SK-N-SH treated with all-trans-retinoic acid at 6 μM for 48 hours (cell line): ENCODE measurements around the gene OR6C1.

Experiments
- ATAC-seq: fragments of 200-7000 bp; cut with Tn5 transposase; 3 replicates; pipeline ENCODE4 v1.9.1; 2020; ENCODE audit warnings: mild to moderate bottlenecking, moderate library complexity
- ARNTL ChIP-seq: fragments of 450-650 bp; formaldehyde crosslinking; IDR thresholded peaks from 2 replicates; pipeline ENCODE4 v1.5.0; 2020; ENCODE audit warnings: low read depth, mild to moderate bottlenecking, moderate library complexity, borderline replicate concordance
- BACH2 ChIP-seq: fragments of 250-450 bp; sonication (Bioruptor Pico); IDR thresholded peaks from 2 replicates; pipeline ENCODE4 v1.9.0; 2021; ENCODE audit warnings: mild to moderate bottlenecking, borderline replicate concordance
- CSDC2 ChIP-seq: fragments of 250-450 bp; sonication (Bioruptor Pico); IDR thresholded peaks from 2 replicates; pipeline ENCODE4 v1.5.0; 2020; ENCODE audit warnings: mild to moderate bottlenecking, moderate library complexity
- CSRNP3 ChIP-seq: fragments of 250-450 bp; sonication (Bioruptor Pico); IDR thresholded peaks from 2 replicates; pipeline ENCODE4 v1.5.1; 2021; ENCODE audit warnings: mild to moderate bottlenecking, moderate library complexity
- ESRRG ChIP-seq: fragments of 250-450 bp; sonication (Bioruptor Pico); IDR thresholded peaks from 2 replicates; pipeline ENCODE4 v1.6.1; 2021; ENCODE audit warnings: mild to moderate bottlenecking
- GLIS3 ChIP-seq: fragments of 250-450 bp; sonication (Bioruptor Pico); IDR thresholded peaks from 2 replicates; pipeline ENCODE4 v1.5.0; 2020; ENCODE audit warnings: mild to moderate bottlenecking, moderate library complexity
- ISL1 ChIP-seq: fragments of 250-450 bp; sonication (Bioruptor Pico); IDR thresholded peaks from 2 replicates; pipeline ENCODE4 v2.1.2; 2022; ENCODE audit warnings: mild to moderate bottlenecking, moderate library complexity
- OSR1 ChIP-seq: fragments of 250-450 bp; sonication (Bioruptor Pico); IDR thresholded peaks from 2 replicates; pipeline ENCODE4 v1.8.0; 2022; ENCODE audit warnings: moderate library complexity, mild to moderate bottlenecking, inconsistent platforms
- PATZ1 ChIP-seq: fragments of 250-450 bp; sonication (Bioruptor Pico); IDR thresholded peaks from 2 replicates; pipeline ENCODE4 v1.8.0; 2020; ENCODE audit warnings: mild to moderate bottlenecking, moderate library complexity, borderline replicate concordance
- PPARA ChIP-seq: fragments of 250-450 bp; sonication (Bioruptor Pico); IDR thresholded peaks from 2 replicates; pipeline ENCODE4 v1.5.0; 2020; ENCODE audit warnings: mild to moderate bottlenecking, borderline replicate concordance
- RARB ChIP-seq: fragments of 250-450 bp; sonication (Bioruptor Pico); IDR thresholded peaks from 2 replicates; pipeline ENCODE4 v1.8.0; 2021; ENCODE audit warnings: mild to moderate bottlenecking, moderate library complexity
- TOX ChIP-seq: fragments of 250-450 bp; sonication (Bioruptor Pico); IDR thresholded peaks from 2 replicates; pipeline ENCODE4 v1.8.0; 2021; ENCODE audit warnings: mild to moderate bottlenecking, moderate library complexity, borderline replicate concordance
- TSHZ2 ChIP-seq: fragments of 250-450 bp; sonication (Bioruptor Pico); IDR thresholded peaks from 2 replicates; pipeline ENCODE4 v1.5.0; 2020; ENCODE audit warnings: mild to moderate bottlenecking, moderate library complexity
- ZC3H10 ChIP-seq: fragments of 250-450 bp; sonication (Bioruptor Pico); IDR thresholded peaks from 2 replicates; pipeline ENCODE4 v1.5.1; 2021; ENCODE audit warnings: mild to moderate bottlenecking, moderate library complexity
- ZFP3 ChIP-seq: fragments of 250-450 bp; sonication (Bioruptor Pico); IDR thresholded peaks from 2 replicates; pipeline ENCODE4 v1.5.0; 2020; ENCODE audit warnings: mild to moderate bottlenecking, moderate library complexity
- ZNF565 ChIP-seq: fragments of 450-650 bp; formaldehyde crosslinking; conservative IDR thresholded peaks from 2 replicates; pipeline ENCODE4 v1.5.0; 2020; ENCODE audit warnings: low read depth, mild to moderate bottlenecking, moderate library complexity
- ZNF70 ChIP-seq: fragments of 450-650 bp; formaldehyde crosslinking; IDR thresholded peaks from 2 replicates; pipeline ENCODE4 v1.5.0; 2020; ENCODE audit warnings: mild to moderate bottlenecking, moderate library complexity
- ZNF8 ChIP-seq: fragments of 450-650 bp; formaldehyde crosslinking; IDR thresholded peaks from 2 replicates; pipeline ENCODE4 v1.5.0; 2020; ENCODE audit warnings: mild to moderate bottlenecking, moderate library complexity
- TF ChIP-seq, protein P1 (sequence below): fragments of 250-450 bp; sonication (Bioruptor Pico); IDR thresholded peaks from 2 replicates; pipeline ENCODE4 v1.8.0; 2021; ENCODE audit warnings: low read depth, mild to moderate bottlenecking, moderate library complexity, borderline replicate concordance
- TF ChIP-seq, protein P2 (sequence below): fragments of 250-450 bp; sonication (Bioruptor Pico); IDR thresholded peaks from 2 replicates; pipeline ENCODE4 v1.5.1; 2020; ENCODE audit warnings: low read depth, mild to moderate bottlenecking, moderate library complexity

OR6C1 gene

DNA sequence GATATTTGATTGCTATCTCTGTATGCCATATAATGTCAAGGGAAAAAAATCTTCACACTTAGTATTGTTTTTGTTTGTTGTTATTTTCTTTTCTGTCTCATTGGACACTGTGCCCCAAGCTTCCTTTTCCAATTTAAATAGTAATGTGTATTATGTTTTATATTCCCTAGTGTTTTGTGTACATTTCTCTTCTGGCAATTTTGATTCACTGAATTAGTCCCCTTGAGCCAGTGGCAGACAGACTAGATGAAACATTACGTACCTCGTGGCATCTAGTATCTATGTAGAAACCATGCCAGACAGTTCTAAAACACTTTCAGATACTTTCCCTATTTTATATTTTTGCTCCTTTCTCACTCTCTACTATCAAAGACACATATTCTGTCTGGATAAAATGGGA, at the start of gene OR6C1:
OR6C1 (plus strand) TSS at position 301 of the 400 bp plus-strand sequence. CDS start 6,257 bp downstream, outside the sequence.
- no peak for ATAC-seq
- TF ChIP-seq OSR1 = no peak
- no peak for TF ChIP-seq CSRNP3
- TF ChIP-seq ZC3H10 (CRISPR knock-in tag) = no peak
- TF ChIP-seq GLIS3 (CRISPR knock-in tag) = no peak
- TF ChIP-seq ZNF70 (CRISPR knock-in tag) = no peak
- no peak for TF ChIP-seq ZFP3 (CRISPR knock-in tag)
- TF ChIP-seq PPARA (CRISPR knock-in tag) = no peak
- TF ChIP-seq ARNTL (CRISPR knock-in tag) = no peak
- no peak for TF ChIP-seq TOX
- no peak for TF ChIP-seq PATZ1
- no peak for TF ChIP-seq ISL1 (CRISPR knock-in tag)
- TF ChIP-seq BACH2 (CRISPR knock-in tag) = no peak
- TF ChIP-seq, protein P1, sequence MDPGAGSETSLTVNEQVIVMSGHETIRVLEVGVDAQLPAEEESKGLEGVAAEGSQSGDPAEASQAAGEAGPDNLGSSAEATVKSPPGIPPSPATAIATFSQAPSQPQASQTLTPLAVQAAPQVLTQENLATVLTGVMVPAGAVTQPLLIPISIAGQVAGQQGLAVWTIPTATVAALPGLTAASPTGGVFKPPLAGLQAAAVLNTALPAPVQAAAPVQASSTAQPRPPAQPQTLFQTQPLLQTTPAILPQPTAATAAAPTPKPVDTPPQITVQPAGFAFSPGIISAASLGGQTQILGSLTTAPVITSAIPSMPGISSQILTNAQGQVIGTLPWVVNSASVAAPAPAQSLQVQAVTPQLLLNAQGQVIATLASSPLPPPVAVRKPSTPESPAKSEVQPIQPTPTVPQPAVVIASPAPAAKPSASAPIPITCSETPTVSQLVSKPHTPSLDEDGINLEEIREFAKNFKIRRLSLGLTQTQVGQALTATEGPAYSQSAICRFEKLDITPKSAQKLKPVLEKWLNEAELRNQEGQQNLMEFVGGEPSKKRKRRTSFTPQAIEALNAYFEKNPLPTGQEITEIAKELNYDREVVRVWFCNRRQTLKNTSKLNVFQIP (CRISPR knock-in tag) = no peak
- TF ChIP-seq TSHZ2 (CRISPR knock-in tag) = no peak
- TF ChIP-seq, protein P2, sequence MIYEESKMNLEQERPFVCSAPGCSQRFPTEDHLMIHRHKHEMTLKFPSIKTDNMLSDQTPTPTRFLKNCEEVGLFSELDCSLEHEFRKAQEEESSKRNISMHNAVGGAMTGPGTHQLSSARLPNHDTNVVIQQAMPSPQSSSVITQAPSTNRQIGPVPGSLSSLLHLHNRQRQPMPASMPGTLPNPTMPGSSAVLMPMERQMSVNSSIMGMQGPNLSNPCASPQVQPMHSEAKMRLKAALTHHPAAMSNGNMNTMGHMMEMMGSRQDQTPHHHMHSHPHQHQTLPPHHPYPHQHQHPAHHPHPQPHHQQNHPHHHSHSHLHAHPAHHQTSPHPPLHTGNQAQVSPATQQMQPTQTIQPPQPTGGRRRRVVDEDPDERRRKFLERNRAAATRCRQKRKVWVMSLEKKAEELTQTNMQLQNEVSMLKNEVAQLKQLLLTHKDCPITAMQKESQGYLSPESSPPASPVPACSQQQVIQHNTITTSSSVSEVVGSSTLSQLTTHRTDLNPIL (CRISPR knock-in tag) = no peak
- no peak for TF ChIP-seq ESRRG (CRISPR knock-in tag)
- TF ChIP-seq ZNF8 (CRISPR knock-in tag) = no peak
- TF ChIP-seq ZNF565 (CRISPR knock-in tag) = no peak

- ATAC-seq = no peak
- TF ChIP-seq RARB (CRISPR knock-in tag) (no peak), ISL1 (CRISPR knock-in tag) (no peak), ARNTL (CRISPR knock-in tag) (no peak)
Observed at GRCh38 chr12:55280991-55281390, 33.2 kb upstream of the OR6C1 start.

DNA sequence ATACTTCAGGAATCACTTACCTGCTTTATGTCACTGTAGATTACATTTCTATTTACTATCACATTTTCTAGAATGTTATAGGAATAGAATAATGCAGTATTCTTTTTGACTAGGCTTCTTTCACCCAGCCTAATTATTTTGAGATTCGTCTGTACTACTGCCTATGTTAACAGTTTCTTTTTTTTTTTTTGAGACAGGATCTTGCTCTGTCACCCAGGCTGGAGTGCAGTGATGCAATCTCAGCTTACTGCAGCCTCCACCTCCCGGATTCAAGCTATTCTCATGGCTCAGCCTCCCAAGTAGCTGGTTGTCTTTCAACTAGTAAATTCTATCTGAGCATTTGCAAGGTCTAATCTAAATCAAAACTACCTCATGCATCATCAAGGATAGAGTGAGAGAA, 24.1 kb upstream of the OR6C1 start:
- ATAC-seq = no peak
- TF ChIP-seq ZC3H10 (CRISPR knock-in tag) (no peak), TSHZ2 (CRISPR knock-in tag) (no peak), CSRNP3 (no peak), CSDC2 (no peak), ARNTL (CRISPR knock-in tag) (no peak), RARB (CRISPR knock-in tag) (no peak)
- TF ChIP-seq, protein P1 (CRISPR knock-in tag) = no peak
- TF ChIP-seq, protein P2 (CRISPR knock-in tag) = no peak
